Right lobe of liver (tissue), 6 donors: ENCODE measurements around the gene SEH1L. TPM values are rescaled to one million over a fixed set of nuclear protein-coding genes. Genes with fewer than 3 reads are reported as not detected.
A peak's percentile ranks its signal among the peaks of the same experiment; 100 is the strongest.

Experiments used
- ATAC-seq, 4 donors: fragments of 200-7000 bp; cut with Tn5 transposase; one replicate each; pipeline ENCODE4 v1.9.1; 2020; ENCODE audit warnings: mild to moderate bottlenecking in 4 of 4, moderate library complexity in 4 of 4
- DNase-seq, 3 donors: peaks; one replicate each; pipeline ENCODE4 v3.0.0-alpha.2; 2020
- H3K27ac ChIP-seq, 3 donors: fragments of 200-600 bp; one replicate each; pipeline ENCODE4 v1.8.0; 2022
- H3K27me3 ChIP-seq, 2 donors: fragments of 200-600 bp; one replicate each; pipeline ENCODE4 v1.8.0; 2022
- H3K36me3 ChIP-seq, 4 donors: fragments of 200-600 bp; sonication (generic) in 1 of 4; one replicate each; pipeline versions ENCODE4 v1.5.1 to v1.8.0; 2017 to 2022; ENCODE audit warnings: control low read depth in 1 of 4
- H3K4me1 ChIP-seq, 4 donors: fragments of 200-600 bp; sonication (generic) in 1 of 4; one replicate each; pipeline versions ENCODE4 v1.5.1 to v1.8.0; 2017 to 2022; ENCODE audit warnings: control low read depth in 1 of 4
- H3K4me3 ChIP-seq, 3 donors: fragments of 200-600 bp; one replicate each; pipeline ENCODE4 v1.8.0; 2022
- H3K9me3 ChIP-seq, 4 donors: fragments of 200-600 bp; sonication (generic) in 1 of 4; one replicate each; pipeline versions ENCODE4 v1.5.1 to v1.8.0; 2017 to 2022; ENCODE audit warnings: control low read depth in 1 of 4
- POLR2A ChIP-seq: fragments of 450-650 bp; IDR thresholded peaks from one replicate; pipeline ENCODE4 v1.6.1; 2017; ENCODE audit warnings: antibody characterized with exemption, mild to moderate bottlenecking
- WGBS: methylation state at CpG from one replicate; pipeline ENCODE4 v1.1.6; 2018; ENCODE audit warnings: low coverage, low lambda C conversion rate; ENCODE audit not compliant: insufficient coverage; ENCODE audit errors: missing lambda C conversion rate; 5-methylcytosine and 5-hydroxymethylcytosine counted together
- intact Hi-C, 2 donors: fragments of 100-400 bp; cut with DNase I; formaldehyde crosslinking; loops; one replicate each; pipeline versions ENCODE4 v1.11.2 to v1.14.1; 2022
- total RNA-seq, 6 experiments: library from RNA; depleted of rRNA in 2 of 6; stranded (reverse); fragments of >200 nt in 2 of 6; fragmentation: NEBNext Ultra II Directional in 3 of 6; extraction: Animal tissue kit (Norgen Biotek cat#: 25700) in 3 of 6; gene quantifications; one replicate each; pipeline versions ENCODE4 v1.1.0 to v1.2.4, GENCODE V29; 2016 to 2023
- TF ChIP-seq, protein P1 (sequence below), 4 donors: fragments of 200-600 bp in 3 of 4; fragments of 450-650 bp in 1 of 4; IDR thresholded peaks; one replicate each; pipeline versions ENCODE4 v1.5.1 to v1.8.0; 2016 to 2022; ENCODE audit warnings: antibody characterized with exemption in 4 of 4, mild to moderate bottlenecking in 2 of 4
- donor health status: DM: no; HTN: yes; CAD: no.
- donor health status: DM: no; HTN: no; CAD: no.
- donor health status: DM: no; HTN: no; CAD: no.
- donor health status: DM: no; HTN: yes; CAD: no.
- donor health status: DM: no; HTN: yes; CAD: no.

The SEH1L gene
- total RNA-seq, 6 experiments from 2014 or later: 14.6 to 30.3 (median 20.9) TPM

- no peak for ATAC-seq
- Histone ChIP-seq H3K36me3 (peaks cover 0 to 10% (median under 1%) of the 10 kb centered on the region in 4 donors), H3K4me3 (no peak overlapping the region), H3K9me3 (no peaks in the 10 kb centered on the region), H3K4me1 (peaks cover 0 to 13% (median 3%) of the 10 kb centered on the region in 4 donors), H3K27me3 (no peaks in the 10 kb centered on the region), H3K27ac (no peak overlapping the region)
- 64% methylated on average over 2 of the region's 2 CpGs for WGBS
- no peak for TF ChIP-seq POLR2A
- TF ChIP-seq, protein P1, sequence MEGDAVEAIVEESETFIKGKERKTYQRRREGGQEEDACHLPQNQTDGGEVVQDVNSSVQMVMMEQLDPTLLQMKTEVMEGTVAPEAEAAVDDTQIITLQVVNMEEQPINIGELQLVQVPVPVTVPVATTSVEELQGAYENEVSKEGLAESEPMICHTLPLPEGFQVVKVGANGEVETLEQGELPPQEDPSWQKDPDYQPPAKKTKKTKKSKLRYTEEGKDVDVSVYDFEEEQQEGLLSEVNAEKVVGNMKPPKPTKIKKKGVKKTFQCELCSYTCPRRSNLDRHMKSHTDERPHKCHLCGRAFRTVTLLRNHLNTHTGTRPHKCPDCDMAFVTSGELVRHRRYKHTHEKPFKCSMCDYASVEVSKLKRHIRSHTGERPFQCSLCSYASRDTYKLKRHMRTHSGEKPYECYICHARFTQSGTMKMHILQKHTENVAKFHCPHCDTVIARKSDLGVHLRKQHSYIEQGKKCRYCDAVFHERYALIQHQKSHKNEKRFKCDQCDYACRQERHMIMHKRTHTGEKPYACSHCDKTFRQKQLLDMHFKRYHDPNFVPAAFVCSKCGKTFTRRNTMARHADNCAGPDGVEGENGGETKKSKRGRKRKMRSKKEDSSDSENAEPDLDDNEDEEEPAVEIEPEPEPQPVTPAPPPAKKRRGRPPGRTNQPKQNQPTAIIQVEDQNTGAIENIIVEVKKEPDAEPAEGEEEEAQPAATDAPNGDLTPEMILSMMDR (IDR thresholded peaks at IDR 0.05): no peak
- no peak for DNase-seq
- intact Hi-C loops: no loop called here
Measured at GRCh38 chr18:12990123-12990475, 42.3 kb downstream of the SEH1L start.

DNA sequence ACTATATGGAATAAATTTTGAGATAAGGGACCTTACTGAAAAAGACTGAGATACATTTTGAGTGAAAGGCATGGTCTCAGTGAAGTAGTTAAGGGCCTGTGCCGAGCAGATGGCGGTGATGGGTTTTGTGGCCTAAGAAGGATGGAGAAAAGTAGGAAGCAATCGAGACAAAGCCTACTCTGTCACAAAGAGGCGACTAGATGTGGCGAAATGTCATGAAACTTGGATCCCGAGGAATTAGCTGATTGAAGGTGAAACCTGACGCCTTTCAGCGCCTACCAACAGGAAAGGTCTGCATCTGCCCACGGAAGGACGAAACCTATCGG, 42.8 kb downstream of the SEH1L start:
- peak overlapping the region; percentile 75 to 84 (median 79) for H3K4me3 ChIP-seq
- H3K36me3 ChIP-seq: peaks cover 0 to 6% (median 0%) of the 10 kb centered on the region in 4 donors
- H3K27me3 ChIP-seq: no peaks in the 10 kb centered on the region
- ATAC-seq: peak in 3 of 4 donors; percentile 1 to 8 (median 5)
- TF ChIP-seq, protein P1 (IDR thresholded peaks at IDR 0.05): no peak
- TF ChIP-seq POLR2A: no peak
- H3K27ac ChIP-seq: peak overlapping the region in 1 of 3 donors; percentile 43
- 2% methylated on average over 11 of the region's 11 CpGs for WGBS
- no peaks in the 10 kb centered on the region for H3K9me3 ChIP-seq
- no peak for DNase-seq
- peaks cover 0 to 13% (median 3%) of the 10 kb centered on the region in 4 donors for H3K4me1 ChIP-seq
- intact Hi-C loops: no loop called here

DNA sequence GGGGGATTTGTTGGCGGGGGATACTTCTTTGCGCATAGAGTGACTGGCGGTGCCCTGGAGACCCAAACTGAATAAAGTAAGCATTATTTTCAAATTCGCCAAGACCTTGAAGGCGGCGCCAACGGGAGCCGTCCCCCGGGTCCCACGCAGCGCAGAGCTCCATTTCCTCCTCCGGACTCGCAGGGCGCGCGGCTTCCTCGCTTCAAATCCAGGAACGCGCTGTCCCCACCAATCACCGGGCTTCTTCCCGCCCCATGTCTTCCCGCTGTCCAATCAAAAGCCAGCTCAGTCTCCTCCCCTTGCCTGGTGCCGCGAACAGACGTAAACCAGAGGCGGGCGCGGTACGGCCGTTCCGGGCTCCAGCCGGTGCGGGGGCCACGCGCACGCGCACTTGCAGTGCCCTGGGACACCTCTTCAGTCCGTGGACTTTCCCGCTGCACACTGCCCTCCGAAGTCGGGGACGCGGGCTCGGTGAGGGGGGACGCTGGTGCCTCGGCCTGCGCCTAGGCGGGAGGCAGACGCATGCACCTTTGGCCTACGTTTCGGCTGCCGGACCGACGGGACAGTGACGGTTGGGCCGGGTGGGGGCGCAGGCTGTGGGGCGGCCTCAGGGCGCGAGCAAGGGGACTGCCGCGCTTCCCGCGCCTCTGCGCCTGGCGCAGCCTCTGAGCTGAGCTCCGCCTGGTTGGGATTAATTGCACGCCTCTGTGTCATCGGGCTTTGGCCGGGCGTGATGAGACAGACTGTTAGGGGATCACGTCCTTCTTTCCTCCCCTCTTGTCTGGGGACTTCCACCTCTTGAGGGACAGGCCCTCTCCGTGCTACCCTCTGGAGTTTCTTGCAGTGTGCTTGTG, 43.4 kb downstream of the SEH1L start, which contains the start of gene CEP192:
Gene CEP192 (plus strand): TSS at position 396 of the 854 bp plus-strand sequence. CDS start 8,063 bp downstream, outside the sequence.
- intact Hi-C loops: no loop called here
- peak within 1 kb of the TSS; percentile 79 to 91 (median 81) for H3K27ac ChIP-seq

GRCh38 chr18:12991821-12992179, 44.0 kb downstream of the SEH1L start:
- H3K4me3 ChIP-seq: peak overlapping the region; percentile 75 to 84 (median 79)
- peaks cover 0 to 13% (median 3%) of the 10 kb centered on the region in 4 donors for H3K4me1 ChIP-seq
- no peak for DNase-seq
- TF ChIP-seq POLR2A: no peak
- TF ChIP-seq, protein P1 (IDR thresholded peaks at IDR 0.05): no peak
- ATAC-seq: no peak
- intact Hi-C loops: no loop called here
- no peaks in the 10 kb centered on the region for H3K27me3 ChIP-seq
- peaks cover 0 to 4% (median 0%) of the 10 kb centered on the region in 4 donors for H3K36me3 ChIP-seq
- peak overlapping the region; percentile 79 to 91 (median 81) for H3K27ac ChIP-seq
- no peaks in the 10 kb centered on the region for H3K9me3 ChIP-seq
- WGBS: 0% methylated on average over 7 of the region's 7 CpGs

More for the DNA sequence above, 43.4 kb downstream of the SEH1L start, which contains the start of gene CEP192:
- H3K9me3 ChIP-seq: no peaks in the 10 kb centered on the region
- 0% methylated on average over 15 of the region's 73 CpGs for WGBS
- H3K4me1 ChIP-seq: peaks cover 0 to 13% (median 3%) of the 10 kb centered on the region in 4 donors
- peak within 1 kb of the TSS; percentile 75 to 84 (median 79) for H3K4me3 ChIP-seq
- TF ChIP-seq, protein P1 (IDR thresholded peaks at IDR 0.05): no peak
- TF ChIP-seq POLR2A: peak; percentile 91
- peak; percentile 97 to 99 (median 98) for DNase-seq
- no peaks in the 10 kb centered on the region for H3K27me3 ChIP-seq
- ATAC-seq: peak; percentile 95 to 98 (median 97)
- peaks cover 0 to 6% (median 0%) of the 10 kb centered on the region in 4 donors for H3K36me3 ChIP-seq
